Naive thymus-derived CD8-positive, alpha-beta T cell (primary cell): Measurements from ENCODE around the gene TMCC1. TPM values are rescaled to one million over a fixed set of nuclear protein-coding genes. Genes with fewer than 3 reads are reported as not detected.
A peak's percentile ranks its signal among the peaks of the same experiment; 100 is the strongest.
"Not testable (repeated sequence)": the region's sequence is repeated elsewhere in the genome, so short reads cannot be mapped to it uniquely, and the experiment has no call there.

ENCODE experiments used
- ATAC-seq, 2 donors: fragments of 150-1000 bp; cut with Tn5 transposase in 1 of 2; sonication (Bioruptor Pico), chemical (Tn5 transposase) in 1 of 2; 1 replicate in 1 of 2; 2 replicates in 1 of 2; pipeline ENCODE4 v1.10.0; 2021; ENCODE audit warnings: mild to moderate bottlenecking in 2 of 2, moderate library complexity in 2 of 2
- POLR2A ChIA-PET: fragments of 350-600 bp; sonication (Branson Sonifier 250); formaldehyde crosslinking; loops from one replicate; lab custom pipeline; 2021; ENCODE audit warnings: antibody characterized with exemption; lab: Charles Lee
- DNase-seq, 10 donors: peaks; one replicate each; pipeline versions ENCODE4 v3.0.0 to v3.0.0-alpha.2; 2020 to 2022
- H3K27ac Mint-ChIP-seq, 10 donors: one replicate each; pipeline ENCODE4 v1.8.0; 2020 to 2022; ENCODE audit warnings: mild to moderate bottlenecking in 10 of 10, mixed read lengths in 10 of 10, moderate library complexity in 4 of 10, inconsistent platforms in 1 of 10
- H3K27me3 Mint-ChIP-seq, 5 donors: one replicate each; pipeline ENCODE4 v1.8.0; 2021 to 2022; ENCODE audit warnings: mixed read lengths in 5 of 5
- H3K36me3 Mint-ChIP-seq, 3 donors: one replicate each; pipeline ENCODE4 v1.8.0; 2020 to 2022; ENCODE audit warnings: mixed read lengths in 3 of 3, mild to moderate bottlenecking in 2 of 3, inconsistent platforms in 1 of 3
- H3K4me1 Mint-ChIP-seq, 4 donors: one replicate each; pipeline ENCODE4 v1.8.0; 2021 to 2022; ENCODE audit warnings: mixed read lengths in 4 of 4
- H3K4me3 Mint-ChIP-seq, 10 donors: one replicate each; pipeline ENCODE4 v1.8.0; 2020 to 2022; ENCODE audit warnings: mild to moderate bottlenecking in 10 of 10, mixed read lengths in 10 of 10, moderate library complexity in 6 of 10, inconsistent platforms in 1 of 10
- H3K9me3 Mint-ChIP-seq, 9 donors: one replicate each; pipeline ENCODE4 v1.8.0; 2020 to 2022; ENCODE audit warnings: mixed read lengths in 9 of 9, mild to moderate bottlenecking in 3 of 9, inconsistent platforms in 1 of 9, moderate library complexity in 1 of 9
- polyA plus RNA-seq, 3 donors: library from polyadenylated mRNA; unstranded; fragments of 300-500 nt; fragmentation: Illumina TruSeq; gene quantifications; one replicate each; pipeline ENCODE4 v1.2.3, GENCODE V29; 2021
- total RNA-seq, 8 experiments: library from RNA in 2 of 8; stranded (reverse) in 2 of 8; gene quantifications; one replicate each; pipeline ENCODE4 v1.2.3 and lab custom pipeline; 2021 to 2026

Gene TMCC1
- total and polyA plus RNA-seq, 5 experiments from 2014 or later = 4.2 to 34.9 (median 6.3) TPM

DNA sequence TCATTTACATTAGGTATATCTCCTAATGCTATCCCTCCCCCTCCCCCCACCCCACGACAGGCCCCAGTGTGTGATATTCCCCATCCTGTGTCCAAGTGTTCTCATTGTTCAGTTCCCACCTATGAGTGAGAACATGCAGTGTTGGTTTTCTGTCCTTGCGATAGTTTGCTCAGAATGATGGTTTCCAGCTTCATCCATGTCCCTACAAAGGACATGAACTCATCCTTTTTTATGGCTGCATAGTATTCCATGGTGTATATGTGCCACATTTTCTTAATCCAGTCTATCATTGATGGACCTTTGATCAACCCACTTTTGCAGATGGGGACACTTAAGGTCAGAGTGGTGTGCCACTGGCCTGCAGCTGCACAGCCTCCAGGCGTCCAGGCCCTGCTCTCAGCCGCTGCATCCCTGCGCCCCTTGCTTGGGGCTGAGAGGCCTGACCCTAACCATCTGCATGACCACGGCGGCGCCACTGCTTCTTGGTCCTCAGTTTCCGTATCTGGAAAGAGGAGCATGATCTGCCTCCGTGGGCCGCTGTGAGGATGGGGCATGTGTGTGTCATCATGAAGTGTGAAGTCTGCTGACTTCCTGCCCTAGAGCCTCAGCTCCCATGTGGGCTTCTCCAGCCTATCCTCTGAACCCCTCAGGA is 282.6 kb downstream of the TMCC1 start:
- H3K27ac Mint-ChIP-seq = peak overlapping the region in 1 of 10 donors; percentile 48
- H3K4me3 Mint-ChIP-seq, H3K36me3 Mint-ChIP-seq: not testable (repeated sequence)

DNA sequence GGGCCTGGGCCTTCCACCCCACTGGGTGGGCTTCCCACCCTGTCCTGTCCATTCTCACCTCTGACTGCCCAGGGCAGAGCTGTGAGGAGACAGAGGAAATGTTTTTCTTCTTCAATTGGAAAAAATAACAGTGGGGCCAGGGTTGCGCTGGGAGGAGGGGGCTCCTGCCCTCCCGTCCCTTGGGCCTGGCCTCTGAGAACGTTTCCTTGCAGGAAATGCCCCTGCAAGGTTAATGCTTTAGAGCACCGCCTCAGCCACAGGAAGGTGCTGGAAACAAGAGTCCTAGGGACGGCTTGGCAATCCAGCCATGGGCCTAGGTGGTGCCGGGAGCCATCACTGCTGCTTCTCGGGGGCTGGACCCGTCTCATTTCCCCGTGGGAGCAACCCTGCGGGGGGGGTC is 283.2 kb downstream of the TMCC1 start:
- no peak overlapping the region for H3K4me3 Mint-ChIP-seq
- peaks cover 9 to 22% (median 13%) of the 10 kb centered on the region in 4 donors for H3K4me1 Mint-ChIP-seq
- H3K27ac Mint-ChIP-seq = no peak overlapping the region
- POLR2A ChIA-PET = no interaction called here
- DNase-seq (no peak), ATAC-seq (no peak)
- peaks cover 2 to 17% (median 4%) of the 10 kb centered on the region in 5 donors for H3K27me3 Mint-ChIP-seq
- no peaks in the 10 kb centered on the region for H3K36me3 Mint-ChIP-seq
- H3K9me3 Mint-ChIP-seq = no peaks in the 10 kb centered on the region

More for the DNA sequence above, 282.6 kb downstream of the TMCC1 start:
- DNase-seq, ATAC-seq, H3K9me3 Mint-ChIP-seq, POLR2A ChIA-PET: not testable (repeated sequence)
- peaks cover 5 to 16% (median 11%) of the 10 kb centered on the region in 4 donors for H3K4me1 Mint-ChIP-seq
- H3K27me3 Mint-ChIP-seq = peaks cover 0 to 11% (median 2%) of the 10 kb centered on the region in 5 donors

- Mint-ChIP-seq H3K36me3 (no peaks in the 10 kb centered on the region), H3K4me3 (no peak overlapping the region), H3K27me3 (peaks cover 3 to 22% (median 6%) of the 10 kb centered on the region in 5 donors), H3K4me1 (peaks cover 11 to 22% (median 14%) of the 10 kb centered on the region in 4 donors), H3K9me3 (no peaks in the 10 kb centered on the region), H3K27ac (peak overlapping the region in 5 of 10 donors; percentile 3 to 81 (median 62))
- DNase-seq (no peak), ATAC-seq (no peak)
- POLR2A ChIA-PET = no interaction called here
These were observed 283.8 kb downstream of the TMCC1 start for GRCh38 chr3:129609591-129610182.

DNA sequence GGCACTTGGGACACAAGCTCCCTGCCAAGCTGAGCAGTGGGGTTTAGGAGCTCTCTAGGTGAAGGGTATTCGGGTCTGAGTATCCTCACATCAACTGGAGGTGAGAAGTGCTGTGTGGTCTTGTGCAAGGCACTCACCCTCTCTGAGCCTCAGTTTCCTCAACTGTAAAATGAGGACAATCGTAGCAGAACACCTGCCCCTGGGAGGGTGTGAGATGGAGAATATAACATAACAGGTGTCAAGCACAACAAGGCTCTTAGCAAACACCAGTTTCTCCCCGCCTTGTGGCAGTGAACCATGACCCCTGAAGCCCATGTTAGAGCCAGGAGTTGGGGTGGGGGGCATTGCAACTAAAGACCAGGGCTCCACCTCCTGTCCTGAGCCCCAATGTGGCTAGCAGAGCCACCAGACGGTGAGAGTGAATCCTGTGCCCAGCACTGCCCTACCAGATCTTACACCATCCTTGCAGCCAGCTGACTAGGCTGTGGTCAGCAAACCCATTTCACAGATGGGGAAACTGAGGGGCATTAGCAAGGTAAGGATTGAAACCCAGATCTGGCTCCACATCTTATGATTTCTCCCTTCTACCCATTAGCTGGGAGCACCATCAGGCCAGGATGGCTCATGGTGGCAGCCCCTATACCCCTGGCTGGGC is 284.4 kb downstream of the TMCC1 start:
- Mint-ChIP-seq H3K9me3 (no peaks in the 10 kb centered on the region), H3K27ac (peak overlapping the region in 5 of 10 donors; percentile 4 to 81 (median 62)), H3K4me1 (peaks cover 11 to 22% (median 18%) of the 10 kb centered on the region in 4 donors), H3K36me3 (no peaks in the 10 kb centered on the region), H3K27me3 (peaks cover 6 to 29% (median 12%) of the 10 kb centered on the region in 5 donors), H3K4me3 (peak overlapping the region in 6 of 10 donors; percentile 26 to 80 (median 47))
- POLR2A ChIA-PET = no interaction called here
- ATAC-seq (no peak), DNase-seq (no peak)

- POLR2A ChIA-PET = interaction anchor here (0.9 to 2.0 kb wide), 2 partner anchors 10 to 31 kb away, joined by 4 to 11 read pairs; no protein-coding TSS in a partner anchor
- no peaks in the 10 kb centered on the region for H3K36me3 Mint-ChIP-seq
- peak overlapping the region; percentile 2 to 94 (median 62) for H3K4me3 Mint-ChIP-seq
- peak overlapping the region in 2 of 10 donors; percentile 4 to 64 for H3K27ac Mint-ChIP-seq
- peaks cover 11 to 28% (median 18%) of the 10 kb centered on the region in 4 donors for H3K4me1 Mint-ChIP-seq
- ATAC-seq = no peak
- DNase-seq = no peak
- peaks cover 8 to 33% (median 13%) of the 10 kb centered on the region in 5 donors for H3K27me3 Mint-ChIP-seq
- no peaks in the 10 kb centered on the region for H3K9me3 Mint-ChIP-seq
These were observed 285.2 kb downstream of the TMCC1 start for GRCh38 chr3:129608087-129608935.

- Mint-ChIP-seq H3K4me1 (peaks cover 11 to 28% (median 18%) of the 10 kb centered on the region in 4 donors), H3K27me3 (peaks cover 8 to 33% (median 13%) of the 10 kb centered on the region in 5 donors), H3K27ac (peak overlapping the region in 4 of 10 donors; percentile 20 to 62 (median 38)), H3K9me3 (no peaks in the 10 kb centered on the region), H3K36me3 (no peaks in the 10 kb centered on the region), H3K4me3 (peak overlapping the region; percentile 78 to 94 (median 86))
- POLR2A ChIA-PET = interaction anchor here (0.6 to 2.0 kb wide), 3 partner anchors 10 to 31 kb away, joined by 4 to 11 read pairs (median 4); no protein-coding TSS in a partner anchor
- DNase-seq (no peak), ATAC-seq (no peak)
These were observed 286.0 kb downstream of the TMCC1 start for GRCh38 chr3:129607391-129608068.

DNA sequence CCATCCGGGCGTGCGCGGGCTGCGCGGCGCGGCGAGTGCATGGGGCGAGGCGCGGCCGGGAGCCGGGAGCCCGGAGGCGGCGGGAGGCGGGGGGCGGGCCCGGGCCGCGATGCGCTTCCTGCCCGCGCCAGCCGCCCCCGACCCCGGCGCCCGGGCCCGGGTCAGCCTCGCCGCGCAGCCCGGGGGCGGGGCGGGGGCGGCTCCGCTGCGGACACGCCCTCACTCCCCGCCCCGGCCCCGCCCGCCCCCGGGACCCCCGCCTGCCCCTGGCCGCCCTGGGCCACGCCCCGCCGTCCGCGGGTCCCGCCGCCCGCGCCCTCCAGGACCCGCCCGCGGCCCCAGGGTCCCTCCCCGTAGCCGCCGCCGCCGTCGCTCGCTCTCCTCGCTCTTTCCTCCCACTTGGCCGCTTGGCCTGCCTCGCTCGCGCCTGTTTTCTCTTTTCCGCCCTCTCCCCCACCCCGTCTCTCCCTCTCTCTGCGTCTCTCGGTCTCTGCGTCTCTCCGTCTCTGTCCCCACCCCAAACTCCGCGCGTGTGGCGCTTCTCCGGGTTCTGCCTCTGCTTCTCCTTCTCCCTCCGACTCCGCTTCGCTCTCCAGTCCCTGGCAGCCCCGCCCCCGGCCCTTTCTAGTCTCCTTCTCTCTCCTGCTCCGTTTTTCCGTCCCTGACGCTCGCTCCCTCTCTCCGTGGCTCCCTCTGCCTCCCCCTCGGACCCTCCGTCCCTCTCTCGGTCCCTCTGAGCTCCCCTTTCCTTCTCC is 286.7 kb downstream of the TMCC1 start, which contains the start of gene PLXND1:
Gene PLXND1 (minus strand): TSS at position 41 of the 755 bp plus-strand sequence. CDS start 37 bp downstream, at position 4.
- Mint-ChIP-seq H3K9me3 (no peaks in the 10 kb centered on the region), H3K4me1 (peaks cover 11 to 31% (median 19%) of the 10 kb centered on the region in 4 donors), H3K27me3 (peaks cover 9 to 33% (median 13%) of the 10 kb centered on the region in 5 donors)

GRCh38 chr3:129605922-129606635 is 287.4 kb downstream of the TMCC1 start:
- DNase-seq = peak in 4 of 10 donors; percentile 17 to 34 (median 30)
- ATAC-seq = peak; percentile 30 to 54
- H3K9me3 Mint-ChIP-seq = no peaks in the 10 kb centered on the region
- POLR2A ChIA-PET = interaction anchor here (0.6 to 3.3 kb wide), 6 partner anchors 12 to 165 kb away, joined by 3 to 24 read pairs (median 6); partner anchors contain the start of gene IFT122
- peaks cover 9 to 33% (median 13%) of the 10 kb centered on the region in 5 donors for H3K27me3 Mint-ChIP-seq
- peak overlapping the region in 6 of 10 donors; percentile 83 to 93 (median 84) for H3K27ac Mint-ChIP-seq
- H3K36me3 Mint-ChIP-seq = no peaks in the 10 kb centered on the region
- H3K4me1 Mint-ChIP-seq = peaks cover 11 to 36% (median 19%) of the 10 kb centered on the region in 4 donors
- peak overlapping the region; percentile 83 to 97 (median 94) for H3K4me3 Mint-ChIP-seq

More for the DNA sequence above, 286.7 kb downstream of the TMCC1 start, which contains the start of gene PLXND1:
- DNase-seq (peak in 6 of 10 donors; percentile 20 to 54 (median 31)), ATAC-seq (peak; percentile 51 to 69)
- no peaks in the 10 kb centered on the region for H3K36me3 Mint-ChIP-seq
- POLR2A ChIA-PET = interaction anchor here (0.6 to 3.3 kb wide), 3 partner anchors 20 to 30 kb away, joined by 4 to 24 read pairs (median 11); no protein-coding TSS in a partner anchor
- H3K4me3 Mint-ChIP-seq = peak within 1 kb of the TSS; percentile 83 to 97 (median 94)
- H3K27ac Mint-ChIP-seq = peak within 1 kb of the TSS in 9 of 10 donors; percentile 82 to 93 (median 85)

- no peaks in the 10 kb centered on the region for H3K9me3 Mint-ChIP-seq
These were observed 288.1 kb downstream of the TMCC1 start for GRCh38 chr3:129605203-129605921.

More at GRCh38 chr3:129605203-129605921, 288.1 kb downstream of the TMCC1 start:
- peak in 7 of 10 donors; percentile 19 to 55 (median 49) for DNase-seq
- POLR2A ChIA-PET = interaction anchor here (0.5 to 3.3 kb wide), 8 partner anchors 11 to 1141 kb away, joined by 3 to 24 read pairs (median 4); partner anchors contain the start of genes IFT122 and PIK3R4
- Mint-ChIP-seq H3K36me3 (no peaks in the 10 kb centered on the region), H3K27ac (peak overlapping the region in 9 of 10 donors; percentile 82 to 93 (median 85)), H3K4me3 (peak overlapping the region; percentile 83 to 97 (median 94)), H3K27me3 (peaks cover 9 to 33% (median 13%) of the 10 kb centered on the region in 5 donors), H3K4me1 (peaks cover 11 to 41% (median 20%) of the 10 kb centered on the region in 4 donors)
- peak; percentile 60 to 77 for ATAC-seq
